ENCODE measurements around the gene SLC8B1.

The SLC8B1 gene

GRCh38 chr12:113322343-113322742 is 12.6 kb downstream of the SLC8B1 start:
- no peak overlapping the region for H3K4me2 ChIP-seq (ENCODE audit: low read length)

GRCh38 chr12:113320401-113320800 is 14.5 kb downstream of the SLC8B1 start:
- TF ChIP-seq EZH2 (IDR thresholded peaks at IDR 0.05; ENCODE audit: borderline replicate concordance, low read length) = no peak
- TF ChIP-seq, protein P1, sequence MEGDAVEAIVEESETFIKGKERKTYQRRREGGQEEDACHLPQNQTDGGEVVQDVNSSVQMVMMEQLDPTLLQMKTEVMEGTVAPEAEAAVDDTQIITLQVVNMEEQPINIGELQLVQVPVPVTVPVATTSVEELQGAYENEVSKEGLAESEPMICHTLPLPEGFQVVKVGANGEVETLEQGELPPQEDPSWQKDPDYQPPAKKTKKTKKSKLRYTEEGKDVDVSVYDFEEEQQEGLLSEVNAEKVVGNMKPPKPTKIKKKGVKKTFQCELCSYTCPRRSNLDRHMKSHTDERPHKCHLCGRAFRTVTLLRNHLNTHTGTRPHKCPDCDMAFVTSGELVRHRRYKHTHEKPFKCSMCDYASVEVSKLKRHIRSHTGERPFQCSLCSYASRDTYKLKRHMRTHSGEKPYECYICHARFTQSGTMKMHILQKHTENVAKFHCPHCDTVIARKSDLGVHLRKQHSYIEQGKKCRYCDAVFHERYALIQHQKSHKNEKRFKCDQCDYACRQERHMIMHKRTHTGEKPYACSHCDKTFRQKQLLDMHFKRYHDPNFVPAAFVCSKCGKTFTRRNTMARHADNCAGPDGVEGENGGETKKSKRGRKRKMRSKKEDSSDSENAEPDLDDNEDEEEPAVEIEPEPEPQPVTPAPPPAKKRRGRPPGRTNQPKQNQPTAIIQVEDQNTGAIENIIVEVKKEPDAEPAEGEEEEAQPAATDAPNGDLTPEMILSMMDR (IDR thresholded peaks at IDR 0.05; ENCODE audit: low read length) = no peak
- no peaks in the 10 kb centered on the region for H4K20me1 ChIP-seq (ENCODE audit: insufficient read depth, low read length)
- H3K36me3 ChIP-seq (ENCODE audit: insufficient read depth, low read length) = peaks cover 65% of the 10 kb centered on the region
- H3K27me3 ChIP-seq (ENCODE audit: insufficient read depth, low read length) = no peaks in the 10 kb centered on the region
- H3K9ac ChIP-seq (ENCODE audit: low read length) = no peak overlapping the region
- H3K9me3 ChIP-seq (ENCODE audit: low read length) = no peaks in the 10 kb centered on the region
- H3K9me2 ChIP-seq (ENCODE audit: low read depth, low read length) = no peaks in the 10 kb centered on the region
- no peak overlapping the region for H3K4me3 ChIP-seq (ENCODE audit: low read depth, low read length, poor library complexity, severe bottlenecking)
- H3F3A ChIP-seq (ENCODE audit: insufficient read depth, low read length) = no peaks in the 10 kb centered on the region
- no peaks in the 10 kb centered on the region for H3K4me1 ChIP-seq (ENCODE audit: insufficient read depth, low read length, severe bottlenecking)
- no peak overlapping the region for H3K27ac ChIP-seq (ENCODE audit: low read depth, low read length, poor library complexity, severe bottlenecking)
- no peak overlapping the region for H2AFZ ChIP-seq (ENCODE audit: low read length)
- H3K79me2 ChIP-seq (ENCODE audit: insufficient read depth, low read length) = no peaks in the 10 kb centered on the region
- no peak overlapping the region for H3K4me2 ChIP-seq (ENCODE audit: low read length)

More at GRCh38 chr12:113322343-113322742, 12.6 kb downstream of the SLC8B1 start:
- no peaks in the 10 kb centered on the region for H3F3A ChIP-seq (ENCODE audit: insufficient read depth, low read length)
- no peaks in the 10 kb centered on the region for H3K9me2 ChIP-seq (ENCODE audit: low read depth, low read length)
- H3K79me2 ChIP-seq (ENCODE audit: insufficient read depth, low read length) = no peaks in the 10 kb centered on the region
- H3K9ac ChIP-seq (ENCODE audit: low read length) = no peak overlapping the region
- H4K20me1 ChIP-seq (ENCODE audit: insufficient read depth, low read length) = no peaks in the 10 kb centered on the region
- no peaks in the 10 kb centered on the region for H3K27me3 ChIP-seq (ENCODE audit: insufficient read depth, low read length)
- no peaks in the 10 kb centered on the region for H3K9me3 ChIP-seq (ENCODE audit: low read length)
- no peaks in the 10 kb centered on the region for H3K4me1 ChIP-seq (ENCODE audit: insufficient read depth, low read length, severe bottlenecking)
- no peak overlapping the region for H2AFZ ChIP-seq (ENCODE audit: low read length)
- no peak overlapping the region for H3K27ac ChIP-seq (ENCODE audit: low read depth, low read length, poor library complexity, severe bottlenecking)
- peaks cover 57% of the 10 kb centered on the region for H3K36me3 ChIP-seq (ENCODE audit: insufficient read depth, low read length)
- TF ChIP-seq, protein P1 (IDR thresholded peaks at IDR 0.05; ENCODE audit: low read length) = no peak
- TF ChIP-seq EZH2 (IDR thresholded peaks at IDR 0.05; ENCODE audit: borderline replicate concordance, low read length) = no peak
- H3K4me3 ChIP-seq (ENCODE audit: low read depth, low read length, poor library complexity, severe bottlenecking) = no peak overlapping the region

DNA sequence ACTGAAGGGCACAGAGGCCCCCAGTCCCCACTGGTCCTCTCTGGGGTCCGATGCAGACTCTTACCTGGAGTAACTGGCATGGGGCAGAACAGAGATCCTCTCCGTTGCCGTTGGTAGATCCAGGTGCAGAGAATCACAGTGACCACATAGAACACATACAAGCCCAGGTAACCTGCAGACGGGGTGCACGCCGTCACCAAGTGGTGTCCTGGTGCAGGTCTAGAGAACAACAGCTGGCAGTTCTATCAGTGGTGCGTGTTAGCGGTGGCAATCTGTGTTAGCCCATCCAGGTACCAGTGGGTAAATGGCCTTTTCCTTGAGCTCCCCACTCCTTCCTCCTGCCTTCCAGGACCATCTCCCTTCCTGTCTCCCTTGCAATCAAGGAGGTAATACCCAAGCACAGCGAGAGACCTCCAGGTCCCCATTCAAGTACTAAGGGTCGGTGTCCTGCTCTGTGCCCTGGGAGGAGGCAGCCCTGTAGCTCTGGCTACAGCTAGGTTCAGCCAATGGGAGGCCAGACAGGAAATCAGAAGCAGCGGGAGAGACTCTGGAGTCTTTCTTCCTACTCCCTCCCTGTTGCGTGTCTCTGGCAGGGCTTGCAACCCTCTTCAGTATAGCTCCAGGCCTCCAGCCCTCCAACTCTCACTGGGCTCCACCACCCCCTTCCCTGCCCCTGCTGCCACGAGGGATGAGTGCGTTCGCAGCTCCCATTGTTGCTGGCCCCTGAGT is 15.8 kb downstream of the SLC8B1 start:
- Histone ChIP-seq H3F3A (ENCODE audit: insufficient read depth, low read length) (no peaks in the 10 kb centered on the region), H3K79me2 (ENCODE audit: insufficient read depth, low read length) (no peaks in the 10 kb centered on the region), H3K4me3 (ENCODE audit: low read depth, low read length, poor library complexity, severe bottlenecking) (no peak overlapping the region), H3K9me2 (ENCODE audit: low read depth, low read length) (no peaks in the 10 kb centered on the region), H3K27me3 (ENCODE audit: insufficient read depth, low read length) (no peaks in the 10 kb centered on the region), H2AFZ (ENCODE audit: low read length) (no peak overlapping the region), H4K20me1 (ENCODE audit: insufficient read depth, low read length) (no peaks in the 10 kb centered on the region), H3K36me3 (ENCODE audit: insufficient read depth, low read length) (peaks cover 78% of the 10 kb centered on the region), H3K4me2 (ENCODE audit: low read length) (no peak overlapping the region), H3K4me1 (ENCODE audit: insufficient read depth, low read length, severe bottlenecking) (no peaks in the 10 kb centered on the region), H3K9ac (ENCODE audit: low read length) (no peak overlapping the region), H3K9me3 (ENCODE audit: low read length) (no peaks in the 10 kb centered on the region), H3K27ac (ENCODE audit: low read depth, low read length, poor library complexity, severe bottlenecking) (no peak overlapping the region)
- TF ChIP-seq, protein P1 (IDR thresholded peaks at IDR 0.05; ENCODE audit: low read length) = no peak
